HG02798 (cell line): ENCODE results near the gene PPP6R3.

ENCODE experiments used
- ATAC-seq: cut with Tn5 transposase; IDR thresholded peaks from one replicate; pipeline ENCODE4 v1.9.1; 2021; ENCODE audit warnings: mild to moderate bottlenecking; ENCODE audit not compliant: unreplicated experiment, poor library complexity

The PPP6R3 gene

DNA sequence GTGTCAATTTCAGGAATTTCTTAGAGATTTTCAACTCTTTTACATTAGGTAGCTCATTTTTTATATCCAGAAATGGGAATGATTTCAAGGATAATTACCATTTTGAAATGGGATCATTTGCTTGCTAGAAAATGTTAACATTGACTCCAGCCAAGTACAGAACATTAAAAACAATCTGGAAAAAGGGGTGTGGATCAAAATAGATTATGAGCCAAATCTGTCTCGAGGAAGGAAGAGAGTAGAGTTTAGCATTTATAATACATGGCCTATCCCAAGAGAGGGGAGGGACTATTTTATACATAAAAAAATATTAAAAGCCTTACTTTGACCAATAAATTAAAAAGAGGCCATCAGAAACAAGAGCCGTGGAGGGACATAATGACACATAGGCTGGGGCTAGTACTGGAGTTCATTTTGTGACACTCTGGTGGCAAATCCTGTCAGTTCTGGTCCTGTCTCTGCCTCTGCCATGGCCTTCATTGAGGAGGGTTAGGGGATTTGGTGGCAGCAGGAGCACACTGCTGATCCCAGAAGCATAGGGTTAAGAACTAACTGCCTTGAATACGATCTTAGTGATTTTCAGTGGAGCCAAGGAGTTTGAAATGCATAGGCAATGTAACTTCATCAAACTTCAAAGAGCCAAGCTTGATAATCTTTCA, 20.4 kb downstream of the PPP6R3 start:
- ATAC-seq, result no peak

- no peak for ATAC-seq
These were observed 21.2 kb downstream of the PPP6R3 start for GRCh38 chr11:68481579-68482240.

DNA sequence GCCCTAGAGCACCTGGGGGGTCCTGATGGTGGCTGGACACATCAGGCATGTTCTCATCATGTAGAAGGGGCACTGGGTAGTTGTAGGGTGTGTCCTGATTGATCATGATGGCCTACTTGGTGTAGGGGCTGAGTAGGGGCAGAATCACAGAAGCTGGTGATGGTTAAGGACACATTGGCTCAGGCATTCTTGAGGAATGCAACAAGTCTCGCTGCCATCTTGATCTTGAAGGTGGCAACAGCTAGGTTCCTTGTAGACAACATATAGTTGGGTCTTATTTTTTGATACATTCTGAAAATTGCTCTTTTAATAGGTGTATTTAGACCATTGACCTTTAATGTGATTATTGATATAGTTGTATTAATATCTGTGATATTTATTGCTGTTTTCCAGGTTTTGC, 28.1 kb downstream of the PPP6R3 start:
- ATAC-seq, result no peak

GRCh38 chr11:68495220-68495729, 34.7 kb downstream of the PPP6R3 start:
- ATAC-seq, result no peak

DNA sequence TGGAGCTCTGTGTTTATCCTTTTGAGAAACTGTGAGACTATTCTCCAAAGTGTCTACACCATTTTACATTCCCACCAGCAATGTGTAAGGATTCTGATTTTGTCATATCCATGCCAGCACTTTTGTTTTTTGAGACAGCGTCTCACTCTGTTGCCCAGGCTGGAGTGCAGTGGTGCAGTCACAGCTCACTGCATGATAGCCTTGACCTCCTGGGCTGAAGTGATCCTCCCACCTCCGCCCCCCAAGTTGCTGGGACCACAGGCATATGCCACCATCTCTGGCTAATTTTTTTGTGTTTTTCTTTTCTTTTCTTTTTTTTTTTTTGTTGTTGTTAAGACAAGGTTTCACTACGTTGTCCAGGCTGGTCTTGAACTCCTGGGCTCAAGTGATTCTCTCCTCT, 35.3 kb downstream of the PPP6R3 start:
- ATAC-seq, result no peak

- ATAC-seq, result no peak
These were observed 37.2 kb downstream of the PPP6R3 start for GRCh38 chr11:68497761-68498160.

DNA sequence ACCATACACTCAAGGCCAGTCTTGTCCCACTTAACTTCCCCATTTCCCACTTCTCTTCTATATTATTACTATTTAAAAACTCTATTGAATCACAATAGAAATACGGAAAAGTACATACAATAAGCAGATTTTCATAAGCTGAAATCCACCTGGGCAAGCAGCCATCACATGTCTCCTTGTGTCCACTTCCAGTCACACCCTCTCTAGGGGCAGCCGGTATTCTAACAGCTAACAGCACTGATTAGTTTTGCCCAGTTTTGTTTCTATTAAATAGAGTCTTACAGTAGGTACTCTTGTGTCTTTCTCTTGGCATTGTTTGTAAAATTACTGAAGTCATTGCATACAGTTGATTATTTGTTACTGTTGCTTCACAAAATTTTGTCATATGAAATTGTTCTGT, 37.8 kb downstream of the PPP6R3 start:
- ATAC-seq, result no peak

GRCh38 chr11:68498903-68499883, 38.6 kb downstream of the PPP6R3 start:
- no peak for ATAC-seq

- ATAC-seq, result no peak
These were observed 39.7 kb downstream of the PPP6R3 start for GRCh38 chr11:68500206-68500605.

- no peak for ATAC-seq
These were observed 41.3 kb downstream of the PPP6R3 start for GRCh38 chr11:68501813-68502212.

GRCh38 chr11:68503251-68503687, 42.7 kb downstream of the PPP6R3 start:
- no peak for ATAC-seq

DNA sequence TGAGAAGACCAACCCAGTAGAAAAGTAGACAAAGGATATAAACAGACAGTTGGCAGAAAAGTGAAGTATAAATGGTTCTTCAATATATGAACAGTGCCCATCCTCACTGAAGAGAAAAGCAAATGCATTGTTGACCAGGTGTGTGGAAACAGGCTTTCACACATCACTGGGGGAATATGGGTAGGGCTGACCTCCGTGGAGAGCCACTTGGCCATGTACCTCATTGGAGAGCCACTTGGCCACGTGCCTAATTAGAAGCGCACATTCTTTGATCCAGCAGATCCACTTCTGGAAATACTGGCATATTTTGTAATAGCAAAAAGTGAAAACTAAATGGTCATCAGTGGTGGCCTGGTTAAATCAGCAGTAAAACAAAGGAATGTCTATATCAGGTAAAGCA, 43.2 kb downstream of the PPP6R3 start:
- ATAC-seq, result no peak

DNA sequence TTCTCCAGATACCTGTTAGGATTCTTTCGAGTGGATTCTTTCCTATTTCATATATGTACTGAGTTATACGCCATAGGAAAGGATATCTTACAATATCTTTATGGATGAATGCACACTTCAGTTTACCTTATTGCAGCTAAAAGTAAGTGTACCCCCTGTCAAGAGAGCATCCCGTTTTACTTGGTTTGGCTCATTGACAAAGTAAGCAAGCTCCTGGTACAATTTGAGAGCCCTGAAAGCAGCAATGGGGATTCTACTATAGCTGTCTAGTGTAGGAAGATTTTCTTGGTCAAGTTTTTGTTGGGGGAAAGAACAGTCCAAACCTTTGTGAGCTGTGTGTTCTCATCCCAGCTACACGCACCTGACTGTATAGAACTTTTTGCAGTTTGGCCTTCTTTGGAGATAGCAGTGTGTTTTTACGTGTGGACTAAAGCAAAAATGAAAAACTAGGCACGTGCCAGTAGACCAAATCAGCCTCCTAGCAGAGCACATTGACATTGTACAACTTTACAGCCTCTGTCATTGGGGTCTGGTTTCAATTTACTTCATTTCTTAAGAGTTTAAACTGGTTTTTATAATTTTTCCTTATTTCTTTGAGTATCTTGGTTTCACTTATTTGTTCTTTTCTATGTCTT, 44.0 kb downstream of the PPP6R3 start:
- ATAC-seq, result no peak

- no peak for ATAC-seq
These were observed 45.0 kb downstream of the PPP6R3 start for GRCh38 chr11:68505596-68505995.

- ATAC-seq, result no peak
These were observed 46.4 kb downstream of the PPP6R3 start for GRCh38 chr11:68506908-68507307.

DNA sequence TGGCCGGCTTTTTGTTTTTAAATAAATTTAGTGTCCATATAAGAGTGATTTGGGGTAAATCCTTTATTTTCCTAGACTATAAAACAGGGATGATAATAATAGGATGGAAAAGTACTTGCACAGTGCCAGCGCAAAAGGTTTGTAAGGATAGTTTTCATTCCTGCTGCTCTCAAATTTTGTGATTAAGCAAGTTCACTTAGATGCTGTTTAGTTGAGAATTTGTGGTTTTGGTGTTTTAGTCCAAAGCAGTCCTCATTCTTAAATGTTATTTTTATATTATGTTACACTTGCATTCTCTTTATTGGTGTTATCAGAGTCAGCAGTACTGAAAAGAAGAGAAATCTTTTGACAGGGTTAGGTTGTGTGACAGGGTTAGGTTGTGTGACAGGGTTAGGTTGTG, 47.9 kb downstream of the PPP6R3 start:
- ATAC-seq, result no peak

DNA sequence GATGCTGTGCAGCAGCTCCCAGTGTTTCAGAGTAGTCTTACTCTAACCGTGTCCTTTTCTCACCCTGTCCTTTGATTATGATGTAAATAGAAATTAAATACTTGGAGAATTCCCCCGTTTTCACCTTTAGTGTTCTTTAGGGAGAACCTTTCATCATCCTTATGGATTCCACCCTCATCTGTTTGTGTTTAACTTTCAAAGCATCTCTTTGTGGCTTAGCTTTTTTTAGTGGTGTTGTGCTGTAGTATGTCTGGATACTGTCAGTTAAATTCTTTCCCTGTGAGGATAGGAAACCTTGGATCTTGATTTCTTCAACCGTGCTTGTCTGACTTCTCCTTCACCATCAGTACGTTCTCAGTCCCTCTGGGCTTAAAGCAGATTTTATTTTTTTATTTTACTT, 48.5 kb downstream of the PPP6R3 start:
- no peak for ATAC-seq

DNA sequence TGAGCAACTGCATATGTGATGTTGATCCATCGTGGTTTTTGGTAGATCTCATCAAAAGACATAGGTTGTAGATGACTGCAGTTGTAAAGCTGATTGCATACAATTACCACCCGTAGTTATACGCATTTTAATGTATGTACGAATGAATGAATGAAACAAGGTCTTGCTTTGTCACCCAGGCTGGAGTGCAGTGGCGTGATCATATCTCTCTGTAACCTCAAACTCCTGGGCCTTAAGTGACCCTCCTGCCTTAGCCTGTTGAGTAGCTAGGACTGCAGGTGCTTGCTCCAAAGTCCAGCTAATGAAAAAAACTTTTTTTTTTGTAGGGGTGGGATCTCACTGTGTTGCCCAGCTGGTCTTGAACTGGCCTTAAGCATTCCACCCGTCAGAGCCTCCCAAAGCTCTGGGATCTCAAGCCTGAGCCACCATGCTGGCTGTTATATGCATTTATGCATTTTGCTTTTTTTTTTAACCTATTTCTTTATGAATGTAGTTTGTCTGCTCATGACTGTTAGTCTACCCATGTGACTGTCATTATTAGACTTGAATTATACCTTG, 53.5 kb downstream of the PPP6R3 start:
- ATAC-seq, result no peak

GRCh38 chr11:68517121-68517741, 56.7 kb downstream of the PPP6R3 start:
- no peak for ATAC-seq

- no peak for ATAC-seq
These were observed 57.6 kb downstream of the PPP6R3 start for GRCh38 chr11:68518191-68518590.
